ENCODE data around the gene LRBA. TPM values are rescaled to one million over a fixed set of nuclear protein-coding genes. Genes with fewer than 3 reads are reported as not detected.

The LRBA gene
- total RNA-seq, 2 donors from 2014 or later: 55.5 to 77.7 TPM

- Histone ChIP-seq H3K4me1 (no peaks in the 10 kb centered on the region), H3K9me3 (no peaks in the 10 kb centered on the region), H3K9ac (ENCODE audit: low read depth in 2 of 2, low read length in 2 of 2) (no peak overlapping the region), H3K27ac (no peak overlapping the region), H3K4me3 (no peak overlapping the region), H3K36me3 (no peaks in the 10 kb centered on the region), H3K27me3 (no peaks in the 10 kb centered on the region)
- intact Hi-C loops (cut with DNase I): no loop called here
- DNase-seq: no peak
- no peak for TF ChIP-seq CTCF (IDR thresholded peaks at IDR 0.05)
Observed at GRCh38 chr4:151025759-151026158, 10.7 kb upstream of the LRBA start.

- no peaks in the 10 kb centered on the region for H3K9me3 ChIP-seq
- H3K4me1 ChIP-seq: no peaks in the 10 kb centered on the region
- TF ChIP-seq CTCF (IDR thresholded peaks at IDR 0.05): no peak
- no peak overlapping the region for H3K4me3 ChIP-seq
- H3K27ac ChIP-seq: no peak overlapping the region
- DNase-seq: no peak
- no peaks in the 10 kb centered on the region for H3K36me3 ChIP-seq
- no peaks in the 10 kb centered on the region for H3K27me3 ChIP-seq
- no peak overlapping the region for H3K9ac ChIP-seq (ENCODE audit: low read depth in 2 of 2, low read length in 2 of 2)
- intact Hi-C loops (cut with DNase I): no loop called here
Observed at GRCh38 chr4:151022586-151022985, 7.5 kb upstream of the LRBA start.

GRCh38 chr4:151021637-151022334 is 6.7 kb upstream of the LRBA start:
- H3K36me3 ChIP-seq: no peaks in the 10 kb centered on the region
- no peaks in the 10 kb centered on the region for H3K27me3 ChIP-seq
- H3K9me3 ChIP-seq: no peaks in the 10 kb centered on the region
- H3K27ac ChIP-seq: no peak overlapping the region
- no peak overlapping the region for H3K4me3 ChIP-seq
- DNase-seq: no peak
- no peak overlapping the region for H3K9ac ChIP-seq (ENCODE audit: low read depth in 2 of 2, low read length in 2 of 2)
- intact Hi-C loops (cut with DNase I): no loop called here
- no peak for TF ChIP-seq CTCF (IDR thresholded peaks at IDR 0.05)
- no peaks in the 10 kb centered on the region for H3K4me1 ChIP-seq

- Histone ChIP-seq H3K4me1 (no peaks in the 10 kb centered on the region), H3K27ac (peak overlapping the region; percentile 96), H3K9ac (ENCODE audit: low read depth in 2 of 2, low read length in 2 of 2) (peak overlapping the region; percentile 95 to 96), H3K36me3 (no peaks in the 10 kb centered on the region), H3K9me3 (no peaks in the 10 kb centered on the region), H3K4me3 (peak overlapping the region; percentile 78), H3K27me3 (no peaks in the 10 kb centered on the region)
- no peak for TF ChIP-seq CTCF (IDR thresholded peaks at IDR 0.05)
- intact Hi-C loops (cut with DNase I): no loop called here
- peak; percentile 85 for DNase-seq
Observed at GRCh38 chr4:151015459-151016347, 619 bp upstream of the LRBA start.

GRCh38 chr4:151013944-151014343 is 1.1 kb downstream of the LRBA start:
- no peak overlapping the region for H3K27ac ChIP-seq
- no peaks in the 10 kb centered on the region for H3K27me3 ChIP-seq
- H3K4me3 ChIP-seq: peak overlapping the region; percentile 78
- intact Hi-C loops (cut with DNase I): no loop called here
- DNase-seq: no peak
- no peak for TF ChIP-seq CTCF (IDR thresholded peaks at IDR 0.05)
- H3K9me3 ChIP-seq: no peaks in the 10 kb centered on the region
- H3K9ac ChIP-seq (ENCODE audit: low read depth in 2 of 2, low read length in 2 of 2): peak overlapping the region in 1 of 2 donors; percentile 96
- no peaks in the 10 kb centered on the region for H3K36me3 ChIP-seq
- no peaks in the 10 kb centered on the region for H3K4me1 ChIP-seq

Measured in colonic mucosa (tissue), 4 donors.